HG02610 (cell line): ENCODE data around the gene SMIM11.

ENCODE experiments used
- ATAC-seq: cut with Tn5 transposase; IDR thresholded peaks from one replicate; pipeline ENCODE4 v1.9.1; 2021; ENCODE audit warnings: mild to moderate bottlenecking, moderate library complexity; ENCODE audit not compliant: unreplicated experiment

The SMIM11 gene

DNA sequence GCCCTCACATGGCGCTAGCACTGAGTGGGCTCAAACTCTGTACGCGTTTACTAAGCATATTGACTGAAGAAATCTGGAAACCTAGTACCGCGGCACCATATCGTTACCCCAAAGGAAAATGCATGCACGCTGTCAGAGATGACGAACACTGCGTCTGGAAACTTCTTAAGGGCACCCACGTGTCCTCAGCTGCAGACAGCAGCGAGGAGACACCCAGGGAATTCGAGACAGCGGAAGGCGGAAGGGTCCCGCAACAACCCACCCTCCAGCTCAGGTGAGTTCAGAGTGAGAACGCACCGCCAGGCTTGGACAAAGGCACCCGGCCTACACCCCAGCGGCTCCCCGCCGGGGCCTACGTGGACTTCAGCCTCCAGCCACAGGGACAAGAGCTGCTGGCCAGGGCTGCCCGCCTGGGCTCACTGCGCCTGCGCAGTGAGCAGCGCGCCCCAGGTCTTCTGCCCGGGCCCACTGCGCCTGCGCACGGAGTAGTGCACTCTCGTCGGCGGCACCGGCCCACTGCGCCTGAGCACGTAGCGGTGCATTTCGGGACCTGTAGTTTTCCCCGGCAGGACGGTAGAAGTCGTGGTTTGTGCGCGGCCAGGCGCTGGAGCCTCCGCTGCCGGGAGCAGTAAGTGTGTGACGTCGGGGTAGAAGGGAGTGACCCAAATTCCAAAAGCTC lies at the start of gene SMIM11:
TSS of gene SMIM11 (plus strand) at position 568 of the 679 bp plus-strand sequence. CDS start 3,998 bp downstream, outside the sequence.
- ATAC-seq: peak; percentile 90

DNA sequence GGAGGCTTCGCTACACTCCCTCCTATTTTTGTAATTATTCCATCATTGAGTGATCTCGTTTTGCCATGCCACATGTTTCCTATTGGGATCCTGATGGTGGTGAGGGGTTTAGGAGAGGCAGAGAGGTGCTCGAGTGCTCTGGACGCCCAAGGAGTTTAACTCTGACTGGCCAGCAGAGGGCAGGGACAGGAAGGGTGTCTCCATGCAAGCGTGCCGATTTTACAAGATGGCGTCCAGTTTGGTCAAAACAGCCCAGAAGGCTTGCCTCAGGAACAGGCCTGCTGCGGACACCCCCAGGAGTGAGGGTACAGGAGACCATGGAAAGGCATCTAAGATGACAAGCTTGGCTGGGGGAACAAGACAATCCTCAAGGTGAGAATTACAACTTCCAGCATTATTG lies 45.3 kb upstream of the SMIM11 start:
- ATAC-seq: no peak

DNA sequence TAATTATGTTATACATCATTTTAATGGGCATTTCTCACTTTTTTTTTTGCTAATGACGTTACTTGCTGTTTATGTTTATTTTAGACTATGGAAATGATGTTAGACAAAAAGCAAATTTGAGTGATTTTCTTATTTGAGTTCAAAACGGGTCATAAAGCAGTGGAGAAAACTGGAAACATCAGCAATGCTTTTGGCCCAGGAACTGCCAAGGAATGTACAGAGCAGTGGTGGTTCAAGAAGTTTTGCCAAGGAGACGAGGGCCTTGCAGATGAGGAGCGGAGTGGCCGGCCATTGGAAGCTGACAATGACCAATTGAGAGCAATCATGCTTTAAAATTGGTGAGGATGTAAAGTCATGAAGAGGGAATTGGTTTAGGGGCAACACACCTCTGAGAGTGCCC lies 43.6 kb upstream of the SMIM11 start:
- no peak for ATAC-seq

- ATAC-seq: no peak
Measured at GRCh38 chr21:34332347-34332746, 43.0 kb upstream of the SMIM11 start.

DNA sequence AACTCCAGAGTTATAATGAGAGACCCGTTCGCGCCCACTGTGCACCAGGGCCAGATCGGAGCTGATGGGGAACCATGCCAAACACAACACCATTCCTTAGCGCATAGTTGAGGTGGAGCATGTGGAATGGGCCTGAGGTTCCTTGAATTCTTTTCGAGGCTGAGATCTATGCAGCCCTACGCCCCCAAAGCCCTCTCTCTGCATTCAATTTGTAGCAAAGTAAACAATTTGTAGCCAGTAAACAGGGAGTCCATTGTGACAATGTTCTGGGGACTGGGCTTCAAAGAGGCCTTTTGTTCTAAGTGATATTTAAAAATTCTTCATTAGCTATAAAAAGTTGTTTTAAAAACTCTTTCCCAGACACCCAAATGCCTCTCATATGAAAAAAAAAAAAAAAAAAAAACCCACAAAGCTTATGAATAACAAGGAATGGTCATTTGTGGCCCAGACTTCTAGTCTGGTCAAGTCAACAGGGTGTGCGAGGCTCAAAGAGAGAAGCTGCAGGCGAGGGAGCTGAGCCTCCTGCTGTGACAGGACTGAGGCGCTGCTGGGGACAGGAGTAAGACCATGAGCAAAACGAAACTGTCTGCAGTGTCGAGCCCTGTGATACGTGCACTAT lies 42.1 kb upstream of the SMIM11 start:
- no peak for ATAC-seq

GRCh38 chr21:34335316-34335715 lies 40.0 kb upstream of the SMIM11 start:
- ATAC-seq: no peak

DNA sequence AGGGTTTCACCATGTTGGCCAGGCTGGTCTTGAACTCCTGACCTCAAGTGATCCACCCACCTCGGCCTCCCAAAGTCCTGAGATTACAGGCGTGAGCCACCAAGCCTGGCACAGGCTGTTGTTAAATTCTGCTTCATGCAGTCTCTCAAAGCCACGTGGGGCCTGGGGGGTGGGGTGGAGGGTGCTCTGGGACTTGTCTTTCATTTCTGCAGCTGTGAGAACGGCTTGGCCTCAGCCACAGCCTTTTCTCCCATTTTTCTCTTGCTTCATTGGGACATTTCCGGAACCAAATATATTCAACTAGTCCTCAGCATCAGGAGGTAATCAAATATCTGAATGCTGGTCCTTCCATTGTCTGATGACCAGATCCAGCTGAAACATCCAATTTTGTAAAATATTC lies 39.1 kb upstream of the SMIM11 start:
- no peak for ATAC-seq

DNA sequence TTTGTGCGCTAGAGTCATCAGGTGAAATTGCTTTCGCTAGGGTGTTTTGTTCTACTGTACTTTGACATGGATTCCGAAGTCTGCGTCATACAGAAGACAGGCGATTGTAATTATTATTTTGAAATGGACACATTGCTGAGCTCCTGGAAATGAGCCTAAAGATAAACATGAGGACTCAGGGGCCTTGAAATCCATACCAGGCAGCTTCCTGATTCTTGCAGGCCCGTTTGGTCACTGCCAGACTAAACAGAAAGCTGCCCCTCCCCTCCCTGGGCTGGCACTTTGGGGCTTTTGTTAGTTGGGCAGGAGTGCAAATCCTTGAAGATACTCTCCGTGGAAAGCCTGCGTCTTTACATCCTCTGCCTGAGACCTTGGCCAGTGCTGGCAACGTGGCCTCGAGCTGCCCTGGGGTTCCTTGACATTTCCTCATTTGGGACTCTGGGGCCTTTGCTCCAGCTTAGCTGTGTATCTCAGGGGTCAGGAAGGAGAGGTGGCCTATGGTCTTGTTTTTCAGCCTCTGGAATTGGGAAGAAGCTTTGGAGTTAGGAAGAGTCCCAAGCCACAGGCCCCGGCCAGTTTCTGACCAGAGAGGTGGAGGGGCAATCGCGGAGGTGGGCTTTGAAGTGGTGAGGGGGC lies 38.4 kb upstream of the SMIM11 start:
- no peak for ATAC-seq

DNA sequence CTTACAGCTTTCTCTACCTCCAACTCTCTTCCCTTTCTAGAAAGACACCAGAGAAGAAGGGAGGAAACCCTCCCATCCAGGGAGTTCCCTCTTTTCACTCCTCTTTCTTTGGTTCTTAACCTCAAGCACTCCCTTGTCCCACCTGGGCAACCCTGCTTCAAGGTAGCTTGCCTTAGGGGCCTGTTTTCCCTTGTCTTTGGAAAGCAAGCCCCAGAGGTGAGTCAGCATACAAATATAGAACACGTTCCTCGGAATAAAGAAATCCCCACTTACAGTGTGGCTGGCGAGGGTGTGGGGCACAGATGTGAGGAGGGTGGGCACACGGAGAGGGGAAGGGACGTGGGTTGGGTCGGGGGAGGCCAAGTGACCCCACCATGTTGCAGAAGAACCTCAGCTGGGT lies 37.6 kb upstream of the SMIM11 start:
- no peak for ATAC-seq

GRCh38 chr21:34338226-34338625 lies 37.1 kb upstream of the SMIM11 start:
- ATAC-seq: no peak

GRCh38 chr21:34340061-34340460 lies 35.2 kb upstream of the SMIM11 start:
- no peak for ATAC-seq

- no peak for ATAC-seq
Measured at GRCh38 chr21:34342476-34342875, 32.8 kb upstream of the SMIM11 start.

GRCh38 chr21:34343347-34343746 lies 32.0 kb upstream of the SMIM11 start:
- no peak for ATAC-seq

DNA sequence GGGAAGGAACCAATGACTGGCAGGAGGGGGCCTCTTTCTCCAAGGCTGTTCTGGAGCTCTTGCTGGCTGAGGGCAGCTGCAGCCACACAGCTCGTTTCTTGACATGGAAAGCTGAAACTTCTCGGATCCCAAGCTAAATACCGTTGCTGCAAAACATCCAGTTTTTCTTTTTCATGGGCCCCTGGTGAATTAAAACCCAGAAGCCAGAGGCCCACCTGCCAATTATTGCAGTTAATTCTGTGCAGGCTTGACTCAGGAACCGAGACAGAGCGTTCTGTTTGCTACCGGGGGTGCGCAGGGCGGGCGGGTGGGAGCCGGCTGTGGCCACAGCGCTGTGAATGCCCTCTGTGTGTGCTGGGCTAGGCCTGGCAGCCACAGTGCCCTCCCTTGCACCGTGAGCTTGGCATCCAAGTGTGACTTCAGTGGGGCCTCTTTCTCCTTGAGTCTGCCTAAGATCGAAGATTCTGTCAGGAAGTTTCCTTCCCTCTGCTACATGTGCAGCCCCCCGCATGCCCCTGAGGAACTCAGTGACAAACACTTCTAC lies 31.4 kb upstream of the SMIM11 start:
- no peak for ATAC-seq

- no peak for ATAC-seq
Measured at GRCh38 chr21:34344584-34344983, 30.7 kb upstream of the SMIM11 start.

GRCh38 chr21:34345091-34345871 lies 30.0 kb upstream of the SMIM11 start:
- ATAC-seq: no peak

- no peak for ATAC-seq
Measured at GRCh38 chr21:34345892-34346291, 29.4 kb upstream of the SMIM11 start.

- ATAC-seq: no peak
Measured at GRCh38 chr21:34348890-34349519, 26.3 kb upstream of the SMIM11 start.

- ATAC-seq: no peak
Measured at GRCh38 chr21:34351786-34352241, 23.5 kb upstream of the SMIM11 start.

DNA sequence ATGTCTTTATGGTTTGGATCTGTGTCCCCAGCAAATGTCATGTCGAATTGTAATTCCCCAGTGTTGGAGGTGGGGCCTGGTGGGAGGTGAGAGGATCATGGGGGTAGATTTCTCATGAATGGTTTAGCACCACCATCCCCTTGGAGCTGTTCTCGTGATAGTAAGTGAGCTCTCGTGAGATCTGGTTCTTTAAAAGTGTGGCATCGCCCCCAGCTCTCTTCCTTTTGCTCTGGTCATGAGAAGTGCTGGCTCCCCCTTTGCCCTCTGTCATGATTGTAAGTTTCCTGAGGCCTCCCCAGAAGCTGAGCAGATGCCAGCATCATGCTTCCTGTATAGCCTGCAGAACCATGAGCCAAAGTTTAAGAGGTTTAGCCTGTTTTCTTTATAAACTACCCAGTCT lies 22.8 kb upstream of the SMIM11 start:
- no peak for ATAC-seq

- no peak for ATAC-seq
Measured at GRCh38 chr21:34353182-34353581, 22.1 kb upstream of the SMIM11 start.
